Measurements from ENCODE around the gene POLA1. TPM values are rescaled to one million over a fixed set of nuclear protein-coding genes. Genes with fewer than 3 reads are reported as not detected.

The POLA1 gene
- polyA plus RNA-seq, 1 experiment: 2.5 TPM

- ChIA-PET POLR2A (no interaction called here), CTCF (no interaction called here)
- no peak for TF ChIP-seq CTCF (IDR thresholded peaks at IDR 0.05; ENCODE audit: insufficient read depth, low read depth, low read length)
- no peak overlapping the region for H3K4me3 ChIP-seq (ENCODE audit: low read depth, low read length)
- H3K36me3 ChIP-seq (ENCODE audit: control insufficient read depth, insufficient read depth, low read length): no peaks in the 10 kb centered on the region
- DNase-seq (ENCODE audit: low read depth): no peak
- H3K27me3 ChIP-seq (ENCODE audit: control insufficient read depth, insufficient read depth, low read length): no peaks in the 10 kb centered on the region
Observed at GRCh38 chrX:24969812-24970211, 276.1 kb downstream of the POLA1 start.

GRCh38 chrX:24979081-24979480, 285.4 kb downstream of the POLA1 start:
- CTCF ChIA-PET: no interaction called here
- H3K27me3 ChIP-seq (ENCODE audit: control insufficient read depth, insufficient read depth, low read length): no peaks in the 10 kb centered on the region
- no peak for DNase-seq (ENCODE audit: low read depth)
- no peak overlapping the region for H3K4me3 ChIP-seq (ENCODE audit: low read depth, low read length)
- TF ChIP-seq CTCF (IDR thresholded peaks at IDR 0.05; ENCODE audit: insufficient read depth, low read depth, low read length): no peak
- POLR2A ChIA-PET: no interaction called here
- no peaks in the 10 kb centered on the region for H3K36me3 ChIP-seq (ENCODE audit: control insufficient read depth, insufficient read depth, low read length)

- Histone ChIP-seq H3K27me3 (ENCODE audit: control insufficient read depth, insufficient read depth, low read length) (no peaks in the 10 kb centered on the region), H3K36me3 (ENCODE audit: control insufficient read depth, insufficient read depth, low read length) (no peaks in the 10 kb centered on the region), H3K4me3 (ENCODE audit: low read depth, low read length) (no peak overlapping the region)
- no peak for DNase-seq (ENCODE audit: low read depth)
- ChIA-PET POLR2A (no interaction called here), CTCF (no interaction called here)
- TF ChIP-seq CTCF (IDR thresholded peaks at IDR 0.05; ENCODE audit: insufficient read depth, low read depth, low read length): no peak
Observed at GRCh38 chrX:24981030-24981429, 287.3 kb downstream of the POLA1 start.

GRCh38 chrX:24982306-24982965, 288.7 kb downstream of the POLA1 start:
- Histone ChIP-seq H3K27me3 (ENCODE audit: control insufficient read depth, insufficient read depth, low read length) (no peaks in the 10 kb centered on the region), H3K36me3 (ENCODE audit: control insufficient read depth, insufficient read depth, low read length) (no peaks in the 10 kb centered on the region), H3K4me3 (ENCODE audit: low read depth, low read length) (no peak overlapping the region)
- ChIA-PET CTCF (interaction anchor here (0.7 to 0.8 kb wide), 2 partner anchors 11 to 14 kb away, joined by 3 to 5 read pairs; no protein-coding TSS in a partner anchor), POLR2A (no interaction called here)
- no peak for DNase-seq (ENCODE audit: low read depth)
- no peak for TF ChIP-seq CTCF (IDR thresholded peaks at IDR 0.05; ENCODE audit: insufficient read depth, low read depth, low read length)

- H3K27me3 ChIP-seq (ENCODE audit: control insufficient read depth, insufficient read depth, low read length): no peaks in the 10 kb centered on the region
- POLR2A ChIA-PET: no interaction called here
- DNase-seq (ENCODE audit: low read depth): no peak
- H3K36me3 ChIP-seq (ENCODE audit: control insufficient read depth, insufficient read depth, low read length): no peaks in the 10 kb centered on the region
- TF ChIP-seq CTCF (IDR thresholded peaks at IDR 0.05; ENCODE audit: insufficient read depth, low read depth, low read length): no peak
- CTCF ChIA-PET: interaction anchor here (1.0 kb wide), 1 partner anchor 19 kb away, joined by 3 read pairs; no protein-coding TSS in a partner anchor
- no peak overlapping the region for H3K4me3 ChIP-seq (ENCODE audit: low read depth, low read length)
Observed at GRCh38 chrX:24983931-24984330, 290.2 kb downstream of the POLA1 start.
